Measurements from ENCODE around the gene CPNE5.
A peak's percentile ranks its signal among the peaks of the same experiment; 100 is the strongest.

CPNE5 gene

DNA sequence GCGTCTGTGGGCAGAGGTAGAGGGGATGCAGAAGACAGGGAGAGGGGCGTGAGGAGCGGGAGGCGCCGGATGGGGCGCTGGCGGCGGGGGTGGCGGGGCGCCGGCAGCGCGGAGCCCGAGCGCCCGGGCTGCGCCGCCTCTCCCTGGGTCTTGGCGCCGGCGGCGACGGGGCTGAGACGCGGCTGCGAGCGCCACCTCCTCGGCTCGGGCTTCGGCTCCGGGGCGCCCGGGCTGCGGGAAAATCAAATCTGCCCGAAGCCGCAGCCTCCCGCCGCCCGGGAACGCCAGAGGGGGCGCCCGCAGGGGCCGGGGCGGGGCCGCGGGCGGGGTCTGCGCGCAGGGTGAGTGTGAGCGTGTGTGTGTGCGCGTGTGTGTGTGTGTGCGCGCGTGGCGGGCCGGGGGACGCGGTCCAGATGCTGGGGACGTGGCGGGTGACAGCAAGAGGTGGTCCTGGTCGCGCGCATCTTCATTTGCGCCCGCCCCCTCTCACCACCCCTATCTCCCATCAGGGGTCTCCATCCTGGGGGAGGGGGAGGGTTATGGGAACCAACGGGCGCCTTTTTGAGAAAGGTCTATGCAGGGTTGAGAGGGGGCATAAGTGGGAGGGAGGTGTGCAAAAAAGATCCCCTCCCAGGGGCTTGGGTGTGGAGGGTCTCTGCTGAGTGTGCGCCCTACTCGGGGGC, 646 bp upstream of the CPNE5 start:
- peak; percentile 12 for DNase-seq (ENCODE audit: low read depth, low spot score)
- H3K4me3 ChIP-seq (ENCODE audit: low read length) = peak overlapping the region; percentile 33

- DNase-seq (ENCODE audit: low read depth, low spot score) = no peak
- no peak overlapping the region for H3K4me3 ChIP-seq (ENCODE audit: low read length)
Measured at GRCh38 chr6:36837686-36838085, 1.6 kb downstream of the CPNE5 start.

GRCh38 chr6:36837022-36837339, 2.3 kb downstream of the CPNE5 start:
- no peak overlapping the region for H3K4me3 ChIP-seq (ENCODE audit: low read length)
- no peak for DNase-seq (ENCODE audit: low read depth, low spot score)

- DNase-seq (ENCODE audit: low read depth, low spot score) = no peak
- no peak overlapping the region for H3K4me3 ChIP-seq (ENCODE audit: low read length)
Measured at GRCh38 chr6:36836111-36837021, 2.9 kb downstream of the CPNE5 start.

- H3K4me3 ChIP-seq (ENCODE audit: low read length) = no peak overlapping the region
- DNase-seq (ENCODE audit: low read depth, low spot score) = no peak
Measured at GRCh38 chr6:36834576-36835341, 4.5 kb downstream of the CPNE5 start.

DNA sequence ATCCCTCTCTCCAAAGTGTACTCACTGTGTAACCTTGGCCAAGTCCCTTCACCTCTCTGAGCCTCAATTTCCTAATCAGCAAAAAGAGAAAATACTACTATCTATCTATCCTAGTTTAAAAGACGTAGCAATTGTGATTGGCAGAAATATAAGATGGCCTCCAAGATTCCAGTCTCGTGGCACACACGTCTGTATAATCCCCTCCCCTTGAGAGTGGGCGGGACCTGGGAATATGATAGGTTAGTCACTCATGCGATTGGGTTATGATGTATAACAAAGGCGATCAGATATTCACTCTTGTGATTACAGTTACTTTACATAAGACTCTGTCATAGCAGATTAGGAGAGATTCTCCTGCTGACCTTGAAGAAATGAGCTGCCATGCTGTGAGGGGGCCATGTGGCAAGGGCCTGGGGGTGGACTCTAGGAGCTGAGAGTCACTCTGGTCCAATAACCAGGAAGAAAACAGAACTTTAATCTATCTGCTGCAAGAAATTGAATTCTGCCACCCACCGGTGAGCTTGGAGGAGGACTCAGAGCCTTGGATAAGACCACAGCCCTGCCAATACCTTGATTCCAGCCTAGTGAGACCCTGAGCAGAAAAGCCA, 6.0 kb downstream of the CPNE5 start:
- no peak overlapping the region for H3K4me3 ChIP-seq (ENCODE audit: low read length)
- DNase-seq (ENCODE audit: low read depth, low spot score) = no peak

- DNase-seq (ENCODE audit: low read depth, low spot score) = no peak
- H3K4me3 ChIP-seq (ENCODE audit: low read length) = no peak overlapping the region
Measured at GRCh38 chr6:36832313-36832712, 6.9 kb downstream of the CPNE5 start.

GRCh38 chr6:36830577-36830976, 8.7 kb downstream of the CPNE5 start:
- no peak overlapping the region for H3K4me3 ChIP-seq (ENCODE audit: low read length)
- no peak for DNase-seq (ENCODE audit: low read depth, low spot score)

DNA sequence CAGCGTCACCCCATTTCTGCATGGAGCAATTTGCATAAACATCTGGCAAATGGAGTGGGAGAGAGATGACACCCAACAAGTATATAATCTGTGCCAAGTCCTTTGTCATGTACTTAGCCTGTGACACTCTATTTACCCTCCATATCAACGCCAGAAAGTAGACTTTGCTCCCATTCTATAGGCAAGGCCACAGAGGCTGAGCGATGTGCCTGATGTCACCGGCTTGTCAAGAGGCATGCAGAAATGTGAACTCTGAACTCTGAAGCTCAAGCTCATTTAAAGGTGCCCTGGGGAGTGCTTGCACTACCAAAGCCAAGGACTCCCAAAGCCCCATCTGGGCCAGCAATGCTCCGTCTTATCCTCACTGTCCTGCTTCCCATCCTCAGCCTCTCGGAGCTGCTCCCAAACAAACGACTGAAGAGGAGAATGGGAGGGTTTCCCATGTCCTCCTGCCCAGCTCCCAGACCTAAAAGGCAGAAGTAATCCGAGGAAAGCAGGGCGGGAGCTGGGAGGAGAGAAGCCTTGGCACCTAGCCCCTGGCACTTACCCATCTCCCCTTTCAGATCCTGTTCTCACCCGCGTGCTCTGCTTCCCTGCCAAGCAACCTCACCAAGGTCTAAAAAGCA, 9.2 kb downstream of the CPNE5 start:
- DNase-seq (ENCODE audit: low read depth, low spot score) = no peak
- no peak overlapping the region for H3K4me3 ChIP-seq (ENCODE audit: low read length)

DNA sequence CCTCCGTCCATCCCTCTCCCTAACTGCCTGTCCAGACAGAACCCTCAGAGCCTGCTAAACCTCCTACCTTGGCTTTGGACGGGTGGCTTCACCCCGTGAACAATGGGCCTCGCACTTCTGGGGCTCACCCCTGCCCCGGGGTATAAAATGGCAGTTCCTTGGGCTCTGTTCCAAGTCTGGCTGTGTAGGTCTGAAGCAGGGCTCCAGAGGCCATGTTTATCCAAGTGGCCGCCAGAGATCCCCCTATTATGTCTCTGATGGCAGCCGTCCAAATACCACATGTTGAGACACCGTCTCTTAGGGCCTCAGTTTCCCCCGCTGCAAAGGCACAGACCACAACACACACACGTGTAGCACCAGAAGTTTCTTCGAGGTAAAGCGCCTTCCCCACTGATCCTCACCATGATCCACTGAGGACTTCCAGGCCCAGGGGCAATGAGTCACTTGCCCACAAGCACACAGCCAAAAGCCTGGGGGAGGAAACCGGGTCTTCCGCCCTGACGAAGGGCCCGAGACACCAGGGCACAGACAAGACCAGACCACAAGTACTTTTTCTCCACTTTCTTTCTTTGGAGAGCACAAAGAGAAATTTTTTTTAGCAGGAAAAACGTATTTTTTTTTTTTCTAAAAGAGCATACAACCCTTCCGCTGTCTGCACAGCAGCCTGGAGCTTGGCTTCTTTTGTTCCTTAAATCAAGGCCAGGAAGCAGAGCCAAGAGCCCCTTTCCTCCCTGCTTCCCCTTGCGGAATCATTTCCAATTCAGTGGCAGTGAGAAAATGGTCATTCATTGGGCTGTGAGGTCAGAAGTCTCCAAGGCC, 11.8 kb downstream of the CPNE5 start:
- H3K4me3 ChIP-seq (ENCODE audit: low read length) = no peak overlapping the region
- no peak for DNase-seq (ENCODE audit: low read depth, low spot score)

DNA sequence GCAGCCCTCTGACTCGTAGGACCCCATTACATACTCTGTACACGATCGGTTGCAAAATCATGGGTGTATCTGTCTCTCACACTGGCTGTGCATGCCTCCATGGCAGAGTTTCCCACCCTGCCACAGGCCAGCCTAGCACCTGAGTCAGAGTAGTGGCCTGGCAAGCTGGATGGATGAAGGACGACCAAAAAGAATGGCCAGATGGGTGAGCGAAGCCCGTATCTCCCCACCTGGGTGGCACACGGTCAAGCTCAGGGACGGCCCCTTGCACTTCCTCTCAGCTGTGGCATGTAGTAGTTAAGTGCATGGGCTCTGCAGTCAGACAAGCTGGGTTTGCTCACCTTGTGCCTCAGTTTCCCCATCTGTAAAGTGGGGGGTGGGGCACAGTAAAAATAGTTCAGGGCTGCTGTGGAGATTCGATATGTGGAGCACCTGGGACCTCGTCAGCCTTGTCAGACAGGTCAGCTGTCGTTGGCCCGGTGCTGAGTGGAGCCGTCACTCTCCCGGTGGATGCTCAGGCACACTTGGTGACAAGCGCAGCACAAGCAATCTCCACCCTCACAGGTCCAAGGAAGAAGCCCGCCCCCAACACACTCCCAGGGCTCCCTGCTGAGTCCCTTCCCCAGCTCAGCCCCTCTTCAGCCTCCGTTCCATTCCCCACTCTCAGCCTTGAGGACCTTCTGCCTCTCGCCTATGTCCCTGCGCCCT, 12.6 kb downstream of the CPNE5 start:
- no peak overlapping the region for H3K4me3 ChIP-seq (ENCODE audit: low read length)
- no peak for DNase-seq (ENCODE audit: low read depth, low spot score)

DNA sequence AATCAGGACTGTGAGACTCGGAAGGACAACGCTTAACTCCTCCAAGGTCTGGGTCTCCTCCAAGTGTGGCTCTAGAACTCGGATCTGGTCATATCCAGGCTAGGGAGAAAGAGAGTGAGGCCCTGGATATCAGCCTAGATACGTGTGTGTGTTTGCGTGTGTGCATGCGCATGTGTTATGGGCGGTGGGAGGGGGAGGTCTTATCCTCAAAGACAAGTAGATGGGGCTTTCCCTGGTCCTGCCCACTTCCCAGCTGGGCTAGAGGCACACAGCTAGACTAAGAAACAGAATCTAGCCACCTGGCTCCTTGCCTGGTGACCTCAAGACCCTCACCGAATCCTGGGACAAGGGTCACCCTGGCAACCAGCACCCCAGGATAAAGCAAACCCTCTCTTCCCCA, 13.2 kb downstream of the CPNE5 start:
- H3K4me3 ChIP-seq (ENCODE audit: low read length) = no peak overlapping the region
- no peak for DNase-seq (ENCODE audit: low read depth, low spot score)

DNA sequence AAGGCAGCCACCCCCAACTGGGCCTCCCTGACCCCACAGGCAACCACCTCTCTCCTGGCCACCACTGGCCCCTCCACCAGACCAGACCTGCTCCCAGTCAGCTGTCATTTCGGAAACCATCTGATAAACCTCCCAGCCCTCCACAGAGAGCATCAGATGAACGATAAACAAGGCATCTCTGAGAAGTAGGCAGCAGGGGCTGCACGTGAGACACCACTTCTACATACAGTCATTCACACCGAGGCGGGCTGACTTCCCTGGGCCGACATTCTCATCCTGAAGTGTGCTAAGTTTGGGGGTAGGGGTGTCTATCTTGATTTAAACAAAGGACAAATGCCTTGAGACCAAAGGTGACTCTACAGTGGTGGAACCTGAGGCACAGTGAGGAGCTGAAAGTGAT, 13.8 kb downstream of the CPNE5 start:
- DNase-seq (ENCODE audit: low read depth, low spot score) = no peak
- H3K4me3 ChIP-seq (ENCODE audit: low read length) = no peak overlapping the region

DNA sequence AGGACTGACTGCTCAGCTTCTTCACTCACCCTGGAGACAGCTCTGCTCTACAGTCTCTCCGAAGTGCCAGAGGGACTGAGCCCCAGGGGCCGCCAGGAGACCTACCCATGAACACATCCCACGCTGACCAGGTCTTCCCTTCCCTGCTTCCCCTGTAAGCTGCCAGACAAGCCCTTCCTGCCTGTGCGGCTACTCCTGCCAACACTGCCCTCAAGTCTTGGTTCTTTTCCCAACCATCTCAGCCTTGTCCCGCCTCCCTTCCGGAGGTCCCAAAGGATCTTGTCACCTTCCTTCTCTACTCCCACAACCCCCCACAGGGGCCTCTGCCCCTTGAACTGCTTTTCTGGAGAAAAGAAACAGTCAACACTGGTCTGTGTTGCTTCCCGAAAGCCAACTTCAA, 15.0 kb downstream of the CPNE5 start:
- DNase-seq (ENCODE audit: low read depth, low spot score) = no peak

GRCh38 chr6:36823421-36824096, 15.7 kb downstream of the CPNE5 start:
- no peak for DNase-seq (ENCODE audit: low read depth, low spot score)
- H3K4me3 ChIP-seq (ENCODE audit: low read length) = no peak overlapping the region

More for the DNA sequence above, 15.0 kb downstream of the CPNE5 start:
- no peak overlapping the region for H3K4me3 ChIP-seq (ENCODE audit: low read length)

- no peak overlapping the region for H3K4me3 ChIP-seq (ENCODE audit: low read length)
- DNase-seq (ENCODE audit: low read depth, low spot score) = no peak
Measured at GRCh38 chr6:36822506-36823269, 16.6 kb downstream of the CPNE5 start.
